Measurements from ENCODE around the gene LINGO1. TPM values are rescaled to one million over a fixed set of nuclear protein-coding genes. Genes with fewer than 3 reads are reported as not detected.

LINGO1 gene
- total RNA-seq, 2 experiments from 2014 or later = not detected

GRCh38 chr15:77610731-77611130, 22.0 kb downstream of the LINGO1 start:
- Histone ChIP-seq H3K4me2 (ENCODE audit: low read length) (no peak overlapping the region), H4K20me1 (ENCODE audit: insufficient read depth, low read length) (no peaks in the 10 kb centered on the region), H3K36me3 (ENCODE audit: insufficient read depth, low read length) (no peaks in the 10 kb centered on the region), H3K27ac (ENCODE audit: low read depth, low read length, poor library complexity, severe bottlenecking) (no peak overlapping the region), H3K79me2 (ENCODE audit: insufficient read depth, low read depth, low read length) (no peaks in the 10 kb centered on the region), H2AFZ (ENCODE audit: low read length) (no peak overlapping the region), H3K4me1 (ENCODE audit: insufficient read depth, low read length, poor library complexity, severe bottlenecking) (no peaks in the 10 kb centered on the region), H3K4me3 (ENCODE audit: low read depth, low read length, poor library complexity, severe bottlenecking) (no peak overlapping the region), H3K9me2 (ENCODE audit: insufficient read depth, low read length) (no peaks in the 10 kb centered on the region), H3K9me3 (ENCODE audit: low read length) (no peaks in the 10 kb centered on the region)
- DNase-seq (ENCODE audit: low spot score) = no peak
- CTCF ChIA-PET (ENCODE audit: unreplicated experiment) = no interaction called here
- no TSS peak for BruUV-seq (replicated peaks)
- POLR2A ChIA-PET = no interaction called here
- TF ChIP-seq CTCF (conservative IDR thresholded peaks at IDR 0.05; ENCODE audit: low read length) = no peak
- no peak for TF ChIP-seq EZH2phosphoT487 (IDR thresholded peaks at IDR 0.05; ENCODE audit: borderline replicate concordance, low read depth, low read length)
- intact Hi-C loops (cut with micrococcal nuclease; ENCODE audit: unreplicated experiment) = no loop called here

DNA sequence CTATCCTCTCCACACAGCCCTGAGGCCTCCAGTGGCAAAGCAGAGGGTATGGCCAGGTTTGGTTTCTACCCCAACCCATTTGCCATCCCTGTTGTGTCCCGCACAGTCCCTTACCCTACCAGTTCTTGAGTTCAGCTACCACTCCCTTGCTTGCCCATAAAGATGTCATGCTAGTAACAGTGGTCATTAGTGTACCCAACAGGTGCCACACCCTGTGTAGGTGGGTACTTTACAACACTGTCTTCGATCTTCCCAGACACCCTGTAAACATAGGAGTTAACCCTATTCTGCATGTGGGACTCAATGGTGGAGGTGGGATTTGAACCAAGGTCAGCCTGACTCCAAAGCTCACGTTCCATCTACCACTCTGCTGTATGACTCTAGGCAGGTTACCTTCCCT, 23.2 kb downstream of the LINGO1 start:
- H3K4me1 ChIP-seq (ENCODE audit: insufficient read depth, low read length, poor library complexity, severe bottlenecking) = peaks cover 3% of the 10 kb centered on the region
- intact Hi-C loops (cut with micrococcal nuclease; ENCODE audit: unreplicated experiment) = no loop called here

GRCh38 chr15:77608774-77609173, 23.9 kb downstream of the LINGO1 start:
- no peak for DNase-seq (ENCODE audit: low spot score)
- BruUV-seq (replicated peaks) = no TSS peak

More for the DNA sequence above, 23.2 kb downstream of the LINGO1 start:
- BruUV-seq (replicated peaks) = no TSS peak
- ChIA-PET CTCF (ENCODE audit: unreplicated experiment) (no interaction called here), POLR2A (no interaction called here)
- Histone ChIP-seq H3K36me3 (ENCODE audit: insufficient read depth, low read length) (no peaks in the 10 kb centered on the region), H4K20me1 (ENCODE audit: insufficient read depth, low read length) (no peaks in the 10 kb centered on the region), H3K79me2 (ENCODE audit: insufficient read depth, low read depth, low read length) (no peaks in the 10 kb centered on the region), H3K27ac (ENCODE audit: low read depth, low read length, poor library complexity, severe bottlenecking) (no peak overlapping the region), H3K4me3 (ENCODE audit: low read depth, low read length, poor library complexity, severe bottlenecking) (no peak overlapping the region), H2AFZ (ENCODE audit: low read length) (no peak overlapping the region), H3K9me2 (ENCODE audit: insufficient read depth, low read length) (no peaks in the 10 kb centered on the region), H3K4me2 (ENCODE audit: low read length) (no peak overlapping the region), H3K9me3 (ENCODE audit: low read length) (no peaks in the 10 kb centered on the region)
- no peak for TF ChIP-seq EZH2phosphoT487 (IDR thresholded peaks at IDR 0.05; ENCODE audit: borderline replicate concordance, low read depth, low read length)
- TF ChIP-seq CTCF (conservative IDR thresholded peaks at IDR 0.05; ENCODE audit: low read length) = no peak
- no peak for DNase-seq (ENCODE audit: low spot score)

More at GRCh38 chr15:77608774-77609173, 23.9 kb downstream of the LINGO1 start:
- intact Hi-C loops (cut with micrococcal nuclease; ENCODE audit: unreplicated experiment) = no loop called here
- no peaks in the 10 kb centered on the region for H3K9me3 ChIP-seq (ENCODE audit: low read length)
- TF ChIP-seq CTCF (conservative IDR thresholded peaks at IDR 0.05; ENCODE audit: low read length) = no peak
- TF ChIP-seq EZH2phosphoT487 (IDR thresholded peaks at IDR 0.05; ENCODE audit: borderline replicate concordance, low read depth, low read length) = no peak
- H3K4me3 ChIP-seq (ENCODE audit: low read depth, low read length, poor library complexity, severe bottlenecking) = no peak overlapping the region
- POLR2A ChIA-PET = no interaction called here
- CTCF ChIA-PET (ENCODE audit: unreplicated experiment) = no interaction called here
- no peaks in the 10 kb centered on the region for H3K9me2 ChIP-seq (ENCODE audit: insufficient read depth, low read length)
- peaks cover 3% of the 10 kb centered on the region for H3K4me1 ChIP-seq (ENCODE audit: insufficient read depth, low read length, poor library complexity, severe bottlenecking)
- H3K4me2 ChIP-seq (ENCODE audit: low read length) = no peak overlapping the region
- H4K20me1 ChIP-seq (ENCODE audit: insufficient read depth, low read length) = no peaks in the 10 kb centered on the region
- no peaks in the 10 kb centered on the region for H3K36me3 ChIP-seq (ENCODE audit: insufficient read depth, low read length)
- no peak overlapping the region for H2AFZ ChIP-seq (ENCODE audit: low read length)
- no peaks in the 10 kb centered on the region for H3K79me2 ChIP-seq (ENCODE audit: insufficient read depth, low read depth, low read length)
- H3K27ac ChIP-seq (ENCODE audit: low read depth, low read length, poor library complexity, severe bottlenecking) = no peak overlapping the region
